CD4-positive, alpha-beta T cell (primary cell): ENCODE measurements around the gene ZNF493. TPM values are rescaled to one million over a fixed set of nuclear protein-coding genes. Genes with fewer than 3 reads are reported as not detected.

ENCODE experiments used
- ATAC-seq: fragments of 200-7000 bp; cut with Tn5 transposase; one replicate; pipeline ENCODE4 v1.10.0; 2022; ENCODE audit warnings: mild to moderate bottlenecking; ENCODE audit not compliant: poor library complexity
- CTCF ChIA-PET: fragments of 350-600 bp; sonication (Branson Sonifier 250); formaldehyde crosslinking; loops from one replicate; lab custom pipeline; 2021; ENCODE audit warnings: antibody characterized with exemption, inconsistent platforms; lab: Charles Lee
- POLR2A ChIA-PET: fragments of 350-600 bp; sonication (Branson Sonifier 250); formaldehyde crosslinking; loops from one replicate; lab custom pipeline; 2021; ENCODE audit warnings: antibody characterized with exemption, inconsistent platforms; lab: Charles Lee
- DNase-seq, 14 experiments: peaks; one replicate each; pipeline ENCODE4 v3.0.0-alpha.2; 2013 to 2020; ENCODE audit warnings: mixed read lengths in 2 of 14
- H3K27ac ChIP-seq, 2 donors: one replicate each; pipeline versions ENCODE4 v1.5.1 to v1.7.0; 2013; ENCODE audit warnings: low read length in 2 of 2, low read depth in 1 of 2, mild to moderate bottlenecking in 1 of 2
- H3K27me3 ChIP-seq, 2 experiments: 1 replicate in 1 of 2; 2 replicates in 1 of 2; pipeline versions ENCODE4 v1.6.1 to v1.7.0; 2013; ENCODE audit warnings: low read length in 2 of 2, control low read depth in 1 of 2, mild to moderate bottlenecking in 1 of 2, moderate library complexity in 1 of 2; ENCODE audit not compliant: insufficient read depth in 2 of 2, control insufficient read depth in 1 of 2
- H3K36me3 ChIP-seq: one replicate; pipeline ENCODE4 v1.6.1; 2013; ENCODE audit warnings: low read length, control low read depth; ENCODE audit not compliant: insufficient read depth
- H3K4me1 ChIP-seq: one replicate; pipeline ENCODE4 v1.6.1; 2013; ENCODE audit warnings: low read length, control low read depth; ENCODE audit not compliant: insufficient read depth
- H3K4me3 ChIP-seq: one replicate; pipeline ENCODE4 v1.5.1; 2013; ENCODE audit warnings: mild to moderate bottlenecking, low read length, moderate library complexity
- H3K9me3 ChIP-seq, 2 experiments: 1 replicate in 1 of 2; 2 replicates in 1 of 2; pipeline versions ENCODE4 v1.6.1 to v1.7.0; 2013; ENCODE audit warnings: low read length in 2 of 2, mild to moderate bottlenecking in 2 of 2, control low read depth in 1 of 2, moderate library complexity in 1 of 2; ENCODE audit not compliant: control insufficient read depth in 1 of 2, insufficient read depth in 1 of 2
- H3K27ac Mint-ChIP-seq: one replicate; pipeline ENCODE4 v1.8.0; 2020; ENCODE audit warnings: mixed read lengths
- H3K27me3 Mint-ChIP-seq: one replicate; pipeline ENCODE4 v1.8.0; 2021; ENCODE audit warnings: mixed read lengths
- H3K36me3 Mint-ChIP-seq: one replicate; pipeline ENCODE4 v1.8.0; 2021; ENCODE audit warnings: low read depth, mixed read lengths
- H3K4me1 Mint-ChIP-seq: one replicate; pipeline ENCODE4 v1.8.0; 2021; ENCODE audit warnings: low read depth, mixed read lengths
- H3K4me3 Mint-ChIP-seq: one replicate; pipeline ENCODE4 v1.8.0; 2020; ENCODE audit warnings: mild to moderate bottlenecking, mixed read lengths
- H3K9me3 Mint-ChIP-seq: one replicate; pipeline ENCODE4 v1.8.0; 2020; ENCODE audit warnings: mixed read lengths
- intact Hi-C, 2 experiments: fragments of 100-400 bp; cut with DNase I in 1 of 2; cut with micrococcal nuclease in 1 of 2; formaldehyde crosslinking; loops; one replicate each; pipeline versions ENCODE4 v1.15.1 to v1.9.0; 2023 to 2025; cut with DNase I, micrococcal nuclease
- total RNA-seq, 174 experiments: library from RNA in 2 of 174; stranded (reverse) in 2 of 174; gene quantifications; one replicate each; pipeline ENCODE4 v1.2.3 and lab custom pipeline; 2021 to 2026
- TF ChIP-seq, protein P1 (sequence below): fragments of 200-600 bp; IDR thresholded peaks from one replicate; pipeline ENCODE4 v1.8.0; 2022; ENCODE audit warnings: antibody characterized with exemption, mild to moderate bottlenecking

The ZNF493 gene
- total RNA-seq, 2 experiments from 2014 or later = 39.5 to 41.2 TPM

- Histone ChIP-seq H3K4me3 (no peak overlapping the region), H3K27me3 (no peaks in the 10 kb centered on the region), H3K36me3 (no peaks in the 10 kb centered on the region), H3K9me3 (peaks cover 37 to 85% of the 10 kb centered on the region in 2 experiments), H3K27ac (no peak overlapping the region), H3K4me1 (no peaks in the 10 kb centered on the region)
- Mint-ChIP-seq H3K9me3 (peaks cover 23% of the 10 kb centered on the region), H3K36me3 (peaks cover 71% of the 10 kb centered on the region), H3K4me1 (no peaks in the 10 kb centered on the region), H3K27me3 (no peaks in the 10 kb centered on the region), H3K4me3 (no peak overlapping the region), H3K27ac (no peak overlapping the region)
- DNase-seq = no peak
- ChIA-PET POLR2A (no interaction called here), CTCF (no interaction called here)
- TF ChIP-seq, protein P1, sequence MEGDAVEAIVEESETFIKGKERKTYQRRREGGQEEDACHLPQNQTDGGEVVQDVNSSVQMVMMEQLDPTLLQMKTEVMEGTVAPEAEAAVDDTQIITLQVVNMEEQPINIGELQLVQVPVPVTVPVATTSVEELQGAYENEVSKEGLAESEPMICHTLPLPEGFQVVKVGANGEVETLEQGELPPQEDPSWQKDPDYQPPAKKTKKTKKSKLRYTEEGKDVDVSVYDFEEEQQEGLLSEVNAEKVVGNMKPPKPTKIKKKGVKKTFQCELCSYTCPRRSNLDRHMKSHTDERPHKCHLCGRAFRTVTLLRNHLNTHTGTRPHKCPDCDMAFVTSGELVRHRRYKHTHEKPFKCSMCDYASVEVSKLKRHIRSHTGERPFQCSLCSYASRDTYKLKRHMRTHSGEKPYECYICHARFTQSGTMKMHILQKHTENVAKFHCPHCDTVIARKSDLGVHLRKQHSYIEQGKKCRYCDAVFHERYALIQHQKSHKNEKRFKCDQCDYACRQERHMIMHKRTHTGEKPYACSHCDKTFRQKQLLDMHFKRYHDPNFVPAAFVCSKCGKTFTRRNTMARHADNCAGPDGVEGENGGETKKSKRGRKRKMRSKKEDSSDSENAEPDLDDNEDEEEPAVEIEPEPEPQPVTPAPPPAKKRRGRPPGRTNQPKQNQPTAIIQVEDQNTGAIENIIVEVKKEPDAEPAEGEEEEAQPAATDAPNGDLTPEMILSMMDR = no peak
- ATAC-seq = no peak
- intact Hi-C loops = no loop called here
These were observed 38.1 kb downstream of the ZNF493 start for GRCh38 chr19:21434967-21435544.

- Mint-ChIP-seq H3K36me3 (peaks cover 62% of the 10 kb centered on the region), H3K4me3 (no peak overlapping the region), H3K27me3 (no peaks in the 10 kb centered on the region), H3K4me1 (no peaks in the 10 kb centered on the region), H3K27ac (no peak overlapping the region), H3K9me3 (peaks cover 12% of the 10 kb centered on the region)
- Histone ChIP-seq H3K4me3 (no peak overlapping the region), H3K36me3 (no peaks in the 10 kb centered on the region), H3K4me1 (no peaks in the 10 kb centered on the region), H3K9me3 (peaks cover 39 to 57% of the 10 kb centered on the region in 2 experiments), H3K27me3 (no peaks in the 10 kb centered on the region), H3K27ac (no peak overlapping the region)
- CTCF ChIA-PET = no interaction called here
- TF ChIP-seq, protein P1 = no peak
- intact Hi-C loops = no loop called here
- no peak for ATAC-seq
- POLR2A ChIA-PET = no interaction called here
- DNase-seq = no peak
These were observed 42.3 kb downstream of the ZNF493 start for GRCh38 chr19:21439201-21439751.

GRCh38 chr19:21440321-21440720, 43.4 kb downstream of the ZNF493 start:
- intact Hi-C loops = no loop called here
- CTCF ChIA-PET = no interaction called here

More at GRCh38 chr19:21440321-21440720, 43.4 kb downstream of the ZNF493 start:
- Mint-ChIP-seq H3K4me3 (no peak overlapping the region), H3K27ac (no peak overlapping the region), H3K9me3 (peaks cover 12% of the 10 kb centered on the region), H3K4me1 (no peaks in the 10 kb centered on the region), H3K36me3 (peaks cover 71% of the 10 kb centered on the region), H3K27me3 (no peaks in the 10 kb centered on the region)
- Histone ChIP-seq H3K4me3 (no peak overlapping the region), H3K4me1 (no peaks in the 10 kb centered on the region), H3K9me3 (peaks cover 36 to 46% of the 10 kb centered on the region in 2 experiments), H3K27me3 (no peaks in the 10 kb centered on the region), H3K27ac (no peak overlapping the region), H3K36me3 (no peaks in the 10 kb centered on the region)
- TF ChIP-seq, protein P1 = no peak
- ATAC-seq (no peak), DNase-seq (no peak)
- POLR2A ChIA-PET = no interaction called here
